GM23248 (cell line): ENCODE results near the gene NENF. TPM values are rescaled to one million over a fixed set of nuclear protein-coding genes. Genes with fewer than 3 reads are reported as not detected.

Experiments
- DNase-seq: peaks from one replicate; pipeline ENCODE4 v3.0.0-alpha.2; 2015
- H2AFZ ChIP-seq: fragments of 200-600 bp; sonication (generic); 2 replicates; pipeline ENCODE4 v1.6.1; 2016; ENCODE audit warnings: antibody characterized with exemption
- H3F3A ChIP-seq: fragments of 200-600 bp; sonication (generic); 2 replicates; pipeline ENCODE4 v1.6.1; 2016; ENCODE audit warnings: mild to moderate bottlenecking, antibody characterized with exemption, mixed run types; ENCODE audit not compliant: insufficient read depth
- H3K27ac ChIP-seq: fragments of 200-600 bp; sonication (generic); 2 replicates; pipeline ENCODE4 v1.5.1; 2016; ENCODE audit warnings: mild to moderate bottlenecking
- H3K27me3 ChIP-seq: fragments of 200-600 bp; sonication (generic); replicated peaks from 2 replicates; pipeline ENCODE4 v1.6.1; 2016; ENCODE audit warnings: mild to moderate bottlenecking; ENCODE audit not compliant: insufficient read depth
- H3K36me3 ChIP-seq: fragments of 200-600 bp; sonication (generic); 2 replicates; pipeline ENCODE4 v1.6.1; 2016; ENCODE audit warnings: low read depth, mild to moderate bottlenecking
- H3K4me1 ChIP-seq: fragments of 200-600 bp; sonication (generic); 2 replicates; pipeline ENCODE4 v1.6.1; 2016; ENCODE audit warnings: mild to moderate bottlenecking; ENCODE audit not compliant: insufficient read depth
- H3K4me2 ChIP-seq: fragments of 200-600 bp; sonication (generic); one replicate; pipeline ENCODE4 v1.6.1; 2016; ENCODE audit warnings: mild to moderate bottlenecking; ENCODE audit not compliant: unreplicated experiment
- H3K4me3 ChIP-seq: fragments of 200-600 bp; sonication (generic); 2 replicates; pipeline ENCODE4 v1.5.1; 2016; ENCODE audit warnings: mild to moderate bottlenecking
- H3K79me2 ChIP-seq: fragments of 200-600 bp; sonication (generic); 2 replicates; pipeline ENCODE4 v1.6.1; 2016; ENCODE audit warnings: mild to moderate bottlenecking; ENCODE audit not compliant: insufficient read depth
- H3K9ac ChIP-seq: fragments of 200-600 bp; sonication (generic); 2 replicates; pipeline ENCODE4 v1.6.1; 2016; ENCODE audit warnings: mild to moderate bottlenecking
- H3K9me2 ChIP-seq: fragments of 200-600 bp; sonication (generic); 2 replicates; pipeline ENCODE4 v1.6.1; 2016; ENCODE audit warnings: mixed run types, mild to moderate bottlenecking, moderate library complexity; ENCODE audit not compliant: insufficient read depth
- H3K9me3 ChIP-seq: fragments of 200-600 bp; sonication (generic); one replicate; pipeline ENCODE4 v1.6.1; 2017; ENCODE audit warnings: low read depth
- H4K20me1 ChIP-seq: fragments of 200-600 bp; sonication (generic); 2 replicates; pipeline ENCODE4 v1.6.0; 2016; ENCODE audit not compliant: insufficient read depth
- EZH2 ChIP-seq: fragments of 200-600 bp; sonication (generic); IDR thresholded peaks from 2 replicates; pipeline ENCODE4 v1.6.1; 2018; ENCODE audit warnings: antibody characterized with exemption, mild to moderate bottlenecking; ENCODE audit not compliant: insufficient read depth, poor library complexity, severe bottlenecking
- EZH2phosphoT487 ChIP-seq: fragments of 200-600 bp; sonication (generic); IDR thresholded peaks from 2 replicates; pipeline ENCODE4 v1.6.1; 2018; ENCODE audit warnings: antibody characterized with exemption, moderate library complexity, mild to moderate bottlenecking, low read depth; ENCODE audit not compliant: insufficient read depth
- WGBS, 2 experiments: methylation state at CpG; one replicate each; pipeline ENCODE4 v1.1.6; 2015 to 2017; ENCODE audit warnings: low lambda C conversion rate in 2 of 2, low coverage in 1 of 2; ENCODE audit errors: missing lambda C conversion rate in 2 of 2; 5-methylcytosine and 5-hydroxymethylcytosine counted together
- in situ Hi-C: fragments of 300-500 bp; cut with MboI; formaldehyde crosslinking; loops from 2 replicates; pipeline ENCODE4 v1.15.0; 2020
- polyA plus RNA-seq: library from polyadenylated mRNA; unstranded; fragments of >200 nt; fragmentation: Nextera tagmentation; extraction: Ambion mirVana; gene quantifications from 2 replicates; pipeline ENCODE4 v1.2.1, GENCODE V29; 2016
- total RNA-seq: library from RNA; depleted of rRNA; stranded (reverse); fragments of >200 nt; shearing (Covaris generic); gene quantifications from 2 replicates; pipeline ENCODE4 v1.2.3, GENCODE V29; 2014

NENF gene
- total and polyA plus RNA-seq, 2 experiments from 2014 or later, result 86.9 to 162 TPM

DNA sequence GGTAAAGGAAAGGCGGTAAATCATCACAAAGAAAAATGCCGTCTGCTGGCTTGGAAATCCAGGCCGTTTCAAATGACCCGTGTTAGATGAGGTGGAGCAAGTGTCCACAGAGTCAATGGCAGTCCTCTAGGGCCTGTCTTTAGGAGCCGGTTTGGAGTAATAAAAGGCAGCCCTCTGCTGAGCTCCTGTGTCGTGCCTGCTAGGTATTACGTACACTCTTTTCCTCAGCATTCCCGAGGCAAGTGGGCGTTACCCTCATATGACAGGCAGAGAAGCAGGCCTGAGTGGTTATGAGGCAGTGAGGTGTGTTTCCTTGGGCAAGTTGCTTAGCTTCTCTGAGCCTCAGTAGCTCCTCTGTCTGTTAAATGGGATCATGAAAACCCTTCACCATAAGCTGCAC is 7.7 kb downstream of the NENF start:
- Histone ChIP-seq H3K27me3 (no peaks in the 10 kb centered on the region), H3K4me2 (no peak overlapping the region), H3K9ac (no peak overlapping the region), H4K20me1 (no peaks in the 10 kb centered on the region), H3K4me1 (no peaks in the 10 kb centered on the region), H2AFZ (no peak overlapping the region), H3K79me2 (peaks cover 41% of the 10 kb centered on the region; the same call in 1 of the 2 replicates), H3K9me3 (no peaks in the 10 kb centered on the region), H3K36me3 (no peaks in the 10 kb centered on the region; the same call in 1 of the 2 replicates), H3F3A (no peaks in the 10 kb centered on the region), H3K4me3 (no peak overlapping the region), H3K27ac (no peak overlapping the region), H3K9me2 (no peaks in the 10 kb centered on the region)
- no peak for TF ChIP-seq EZH2phosphoT487
- TF ChIP-seq EZH2, result no peak
- in situ Hi-C loops, result no loop called here
- no peak for DNase-seq
- 77 to 78% methylated on average over 9 of the region's 9 CpGs for WGBS, 2 experiments

DNA sequence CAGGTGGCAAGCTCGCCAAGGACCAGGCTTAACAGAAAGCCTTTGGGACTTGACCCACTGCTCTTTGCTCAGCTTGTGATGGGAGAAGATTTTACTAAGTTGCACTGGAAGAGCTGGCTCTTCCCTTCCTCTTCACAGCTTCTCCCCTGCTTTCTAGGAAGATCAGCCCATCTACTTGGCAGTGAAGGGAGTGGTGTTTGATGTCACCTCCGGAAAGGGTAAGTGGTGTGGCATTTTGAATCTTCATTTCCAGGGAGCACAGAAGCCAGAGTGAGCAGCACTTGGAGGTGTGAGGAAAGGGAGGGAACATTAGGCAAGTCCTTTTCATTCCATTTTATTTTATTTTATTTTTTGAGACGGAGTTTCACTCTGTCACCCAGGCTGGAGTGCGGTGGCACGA is 9.7 kb downstream of the NENF start:
- WGBS, 2 experiments, result 88% methylated on average over 5 of the region's 5 CpGs
- Histone ChIP-seq H2AFZ (no peak overlapping the region), H3K9me2 (no peaks in the 10 kb centered on the region), H3K4me2 (no peak overlapping the region), H4K20me1 (no peaks in the 10 kb centered on the region), H3K36me3 (no peaks in the 10 kb centered on the region; the same call in 1 of the 2 replicates), H3K27me3 (no peaks in the 10 kb centered on the region), H3K4me1 (no peaks in the 10 kb centered on the region), H3K79me2 (peaks cover 22% of the 10 kb centered on the region; the same call in 1 of the 2 replicates), H3K4me3 (no peak overlapping the region), H3F3A (no peaks in the 10 kb centered on the region), H3K9ac (no peak overlapping the region), H3K27ac (no peak overlapping the region), H3K9me3 (no peaks in the 10 kb centered on the region)
- in situ Hi-C loops, result no loop called here
- TF ChIP-seq EZH2phosphoT487 (no peak), EZH2 (no peak)
- no peak for DNase-seq

DNA sequence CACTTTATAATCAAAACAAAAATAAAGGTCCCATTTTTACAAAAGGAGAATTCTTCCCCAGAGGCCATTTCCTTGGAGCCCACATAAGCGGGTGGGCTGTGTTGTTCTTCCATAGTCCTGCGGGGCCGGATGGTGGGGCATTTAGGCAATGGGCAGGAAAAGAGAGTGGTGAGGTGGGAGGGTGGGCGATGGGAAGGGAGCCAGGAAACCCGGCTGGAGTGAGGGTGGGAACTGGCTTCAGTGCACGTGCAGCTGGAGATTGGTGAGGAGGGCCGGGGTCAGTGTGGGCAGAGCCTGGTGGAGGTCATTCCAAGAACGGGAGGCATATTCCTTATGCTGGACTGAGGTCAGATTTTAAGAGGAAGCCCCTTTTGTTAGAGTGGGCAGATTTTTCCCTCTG is 13.6 kb downstream of the NENF start:
- H3K27me3 ChIP-seq, result no peaks in the 10 kb centered on the region
- H3K9ac ChIP-seq, result no peak overlapping the region
- H3K4me3 ChIP-seq, result no peak overlapping the region
- no peak for TF ChIP-seq EZH2phosphoT487
- TF ChIP-seq EZH2, result no peak
- in situ Hi-C loops, result no loop called here
- 71 to 80% methylated on average over 8 of the region's 8 CpGs for WGBS, 2 experiments
- H3K4me1 ChIP-seq, result no peaks in the 10 kb centered on the region
- H3K79me2 ChIP-seq, result 0 out of 2 replicates have a peak, but pooled peaks cover 4% of the 10 kb centered on the region
- H4K20me1 ChIP-seq, result no peaks in the 10 kb centered on the region
- no peak for DNase-seq
- no peaks in the 10 kb centered on the region for H3K9me2 ChIP-seq
- H2AFZ ChIP-seq, result no peak overlapping the region
- no peaks in the 10 kb centered on the region; the same call in 1 of the 2 replicates for H3K36me3 ChIP-seq
- no peaks in the 10 kb centered on the region for H3F3A ChIP-seq
- H3K27ac ChIP-seq, result no peak overlapping the region
- no peaks in the 10 kb centered on the region for H3K9me3 ChIP-seq
- no peak overlapping the region for H3K4me2 ChIP-seq

DNA sequence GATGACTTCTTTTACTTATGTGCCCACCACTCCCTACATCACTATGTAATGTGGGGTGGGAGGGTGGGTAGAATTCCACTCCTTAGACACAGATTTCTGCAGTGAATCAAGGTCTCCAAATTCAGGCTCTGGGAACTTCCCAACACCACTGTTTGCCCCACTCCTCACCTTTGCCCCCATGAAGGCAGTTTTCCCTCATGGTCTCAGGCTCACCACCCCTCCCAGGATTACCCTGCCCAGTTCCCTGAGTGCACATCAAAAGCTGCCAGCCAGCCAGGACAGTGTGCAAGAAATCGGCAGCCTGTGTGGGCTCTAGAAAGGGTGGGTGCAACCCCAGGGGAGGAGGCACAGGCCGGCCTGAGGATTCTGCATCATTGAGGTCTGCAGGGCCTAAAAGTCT is 14.8 kb downstream of the NENF start:
- Histone ChIP-seq H3K4me2 (no peak overlapping the region), H3K9me2 (no peaks in the 10 kb centered on the region), H2AFZ (no peak overlapping the region), H3K4me3 (no peak overlapping the region), H3K36me3 (no peaks in the 10 kb centered on the region; the same call in 1 of the 2 replicates), H3K27ac (no peak overlapping the region), H3K4me1 (peaks cover 2% of the 10 kb centered on the region; the same call in 1 of the 2 replicates), H4K20me1 (no peaks in the 10 kb centered on the region), H3F3A (no peaks in the 10 kb centered on the region), H3K9me3 (no peaks in the 10 kb centered on the region), H3K79me2 (0 out of 2 replicates have a peak, but pooled peaks cover under 1% of the 10 kb centered on the region), H3K27me3 (no peaks in the 10 kb centered on the region), H3K9ac (no peak overlapping the region)
- TF ChIP-seq EZH2phosphoT487 (no peak), EZH2 (no peak)
- in situ Hi-C loops, result no loop called here
- no peak for DNase-seq
- WGBS, 2 experiments, result 76 to 82% methylated on average over 2 of the region's 2 CpGs
